ENCODE measurements around the gene ANKS1B. TPM values are rescaled to one million over a fixed set of nuclear protein-coding genes. Genes with fewer than 3 reads are reported as not detected.
A peak's percentile ranks its signal among the peaks of the same experiment; 100 is the strongest.

Gene ANKS1B
- total and polyA plus RNA-seq, 7 donors = 1.0 to 57.3 (median 30.1) TPM; not detected in 1

DNA sequence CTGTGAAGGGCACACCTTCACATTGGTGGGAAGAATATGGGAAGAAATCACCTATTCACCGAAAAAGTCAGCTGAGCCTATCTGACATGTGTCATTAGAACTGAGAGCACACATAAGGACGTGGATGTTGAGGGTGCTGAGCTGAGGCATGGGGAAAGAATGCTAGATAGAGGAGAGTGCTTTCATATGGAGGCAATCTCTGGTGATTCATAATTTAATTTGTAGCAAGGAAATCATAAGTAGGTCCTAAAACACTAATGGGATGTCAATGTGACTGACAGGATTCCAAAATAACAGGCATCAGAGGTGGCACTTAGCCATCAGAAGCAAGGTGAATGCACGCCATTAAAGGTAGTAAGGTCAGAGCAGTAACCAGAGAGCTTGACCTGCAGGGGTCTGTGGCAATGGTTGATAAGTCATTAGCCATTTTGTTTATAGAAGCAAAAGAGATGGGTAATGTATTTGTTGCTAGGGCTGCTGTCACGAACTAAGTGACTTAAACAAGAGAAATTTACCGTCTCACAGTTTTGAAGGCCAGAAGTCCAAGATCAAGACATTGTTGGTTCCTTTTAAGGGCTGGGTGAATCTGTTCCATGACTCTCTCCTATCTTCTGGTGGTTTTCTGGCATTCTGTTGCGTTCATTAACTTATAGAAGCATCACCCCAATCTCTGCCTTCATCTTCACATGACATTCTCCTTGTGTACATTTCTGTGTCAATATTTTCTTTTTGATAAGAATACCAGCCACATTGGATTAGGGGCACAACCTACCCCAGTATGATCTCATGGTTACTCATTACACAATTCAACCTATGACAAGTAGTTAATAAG is 69.3 kb downstream of the ANKS1B start:
- no peak overlapping the region for H3K4me3 ChIP-seq
- intact Hi-C loops (cut with DNase I) = no loop called here
- no peak for DNase-seq
- H3K36me3 ChIP-seq = no peaks in the 10 kb centered on the region
- WGBS, 2 donors = 73 to 83% methylated on average over 6 of the region's 6 CpGs
- peaks cover under 1 to 24% (median 15%) of the 10 kb centered on the region in 4 donors for H3K4me1 ChIP-seq
- H3K27ac ChIP-seq = no peak overlapping the region
- TF ChIP-seq POLR2AphosphoS5 (IDR thresholded peaks at IDR 0.05) = no peak
- TF ChIP-seq POLR2A (IDR thresholded peaks at IDR 0.05) = no peak
- TF ChIP-seq, protein P1, sequence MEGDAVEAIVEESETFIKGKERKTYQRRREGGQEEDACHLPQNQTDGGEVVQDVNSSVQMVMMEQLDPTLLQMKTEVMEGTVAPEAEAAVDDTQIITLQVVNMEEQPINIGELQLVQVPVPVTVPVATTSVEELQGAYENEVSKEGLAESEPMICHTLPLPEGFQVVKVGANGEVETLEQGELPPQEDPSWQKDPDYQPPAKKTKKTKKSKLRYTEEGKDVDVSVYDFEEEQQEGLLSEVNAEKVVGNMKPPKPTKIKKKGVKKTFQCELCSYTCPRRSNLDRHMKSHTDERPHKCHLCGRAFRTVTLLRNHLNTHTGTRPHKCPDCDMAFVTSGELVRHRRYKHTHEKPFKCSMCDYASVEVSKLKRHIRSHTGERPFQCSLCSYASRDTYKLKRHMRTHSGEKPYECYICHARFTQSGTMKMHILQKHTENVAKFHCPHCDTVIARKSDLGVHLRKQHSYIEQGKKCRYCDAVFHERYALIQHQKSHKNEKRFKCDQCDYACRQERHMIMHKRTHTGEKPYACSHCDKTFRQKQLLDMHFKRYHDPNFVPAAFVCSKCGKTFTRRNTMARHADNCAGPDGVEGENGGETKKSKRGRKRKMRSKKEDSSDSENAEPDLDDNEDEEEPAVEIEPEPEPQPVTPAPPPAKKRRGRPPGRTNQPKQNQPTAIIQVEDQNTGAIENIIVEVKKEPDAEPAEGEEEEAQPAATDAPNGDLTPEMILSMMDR (IDR thresholded peaks at IDR 0.05) = no peak
- TF ChIP-seq EP300 (IDR thresholded peaks at IDR 0.05) = no peak
- H3K27me3 ChIP-seq = no peaks in the 10 kb centered on the region
- no peaks in the 10 kb centered on the region for H3K9me3 ChIP-seq

DNA sequence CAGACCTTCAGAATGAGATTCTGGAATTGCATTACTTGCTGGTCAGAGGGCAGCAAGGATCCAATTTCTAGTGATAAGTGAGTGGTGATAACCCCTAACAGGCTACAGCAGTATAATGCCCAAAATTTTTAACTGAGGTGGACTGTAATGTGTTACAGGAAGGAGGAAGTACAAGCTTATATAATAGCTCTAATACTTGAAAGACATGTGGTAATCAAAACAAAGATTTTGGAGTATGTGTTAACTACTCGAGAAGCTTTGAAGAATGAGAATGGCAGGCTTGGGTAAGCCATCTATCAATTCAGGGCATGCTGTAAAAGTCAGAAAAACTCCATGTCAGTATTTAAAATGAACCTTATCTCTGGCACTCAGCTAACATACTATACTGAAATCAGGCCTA is 70.5 kb downstream of the ANKS1B start:
- H3K27ac ChIP-seq = peak overlapping the region in 3 of 4 donors; percentile 16 to 86 (median 84)
- no peak overlapping the region for H3K4me3 ChIP-seq
- H3K4me1 ChIP-seq = peaks cover 2 to 33% (median 23%) of the 10 kb centered on the region in 4 donors
- no peaks in the 10 kb centered on the region for H3K9me3 ChIP-seq
- no peak for TF ChIP-seq EP300 (IDR thresholded peaks at IDR 0.05)
- TF ChIP-seq, protein P1 (IDR thresholded peaks at IDR 0.05) = no peak
- TF ChIP-seq POLR2AphosphoS5 (IDR thresholded peaks at IDR 0.05) = no peak
- TF ChIP-seq POLR2A (IDR thresholded peaks at IDR 0.05) = no peak
- 25 to 54% methylated on average over 1 of the region's 1 CpG for WGBS, 2 donors
- H3K27me3 ChIP-seq = no peaks in the 10 kb centered on the region
- intact Hi-C loops (cut with DNase I) = loop anchor here (5.0 kb wide), 1 partner anchor 87 kb away; no protein-coding TSS in a partner anchor
- H3K36me3 ChIP-seq = no peaks in the 10 kb centered on the region
- no peak for DNase-seq

DNA sequence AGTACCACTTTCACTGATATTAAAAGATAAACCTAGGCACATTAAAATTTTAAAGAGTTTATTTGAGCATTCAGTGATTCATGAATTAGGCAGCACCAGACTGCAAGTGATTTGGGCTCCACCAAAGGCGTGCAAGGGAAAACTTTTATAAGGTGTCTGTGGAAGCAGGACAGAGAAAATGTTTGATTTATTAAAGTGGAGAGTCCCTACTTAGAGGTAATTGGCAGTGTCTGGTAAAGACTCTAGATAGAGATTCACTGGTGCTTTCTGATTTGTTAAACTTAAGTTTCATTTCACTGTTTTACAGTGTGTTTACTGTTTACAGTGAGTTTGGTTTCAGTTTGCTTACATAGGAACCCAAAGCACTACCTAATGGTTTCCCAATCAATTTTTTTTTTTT is 72.8 kb downstream of the ANKS1B start:
- Histone ChIP-seq H3K4me3 (peak overlapping the region in 3 of 4 donors; percentile 23 to 31 (median 29)), H3K36me3 (no peaks in the 10 kb centered on the region), H3K4me1 (peaks cover 2 to 39% (median 27%) of the 10 kb centered on the region in 4 donors), H3K27ac (peak overlapping the region; percentile 78 to 86 (median 82)), H3K9me3 (no peaks in the 10 kb centered on the region), H3K27me3 (no peaks in the 10 kb centered on the region)
- intact Hi-C loops (cut with DNase I) = loop anchor here (2.0 to 5.0 kb wide), 2 partner anchors 73 to 85 kb away; partner anchors contain the start of gene ANKS1B
- 72 to 73% methylated on average over 1 of the region's 1 CpG for WGBS, 2 donors
- TF ChIP-seq EP300 (IDR thresholded peaks at IDR 0.05) (no peak), POLR2AphosphoS5 (IDR thresholded peaks at IDR 0.05) (peak in 2 of 4 donors; percentile 9 to 30)
- no peak for DNase-seq

DNA sequence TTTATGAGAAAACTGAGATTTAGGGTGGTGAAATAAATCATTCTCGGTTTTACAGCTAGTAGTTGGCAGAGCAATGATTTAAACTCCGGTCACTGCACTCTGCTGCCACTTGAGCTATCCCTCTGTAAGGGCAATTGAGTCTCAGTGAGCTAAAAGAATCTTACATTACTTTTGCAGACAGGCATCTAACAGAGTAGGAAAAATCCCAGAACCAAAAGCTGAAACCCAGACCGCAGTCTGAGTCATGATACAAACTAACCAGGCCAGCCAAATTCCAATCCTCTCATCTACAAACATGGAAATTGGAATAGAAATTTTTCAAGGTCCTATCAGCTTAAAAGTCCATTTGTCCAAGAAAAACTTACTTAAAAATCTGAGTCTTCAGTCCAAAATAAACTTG is 73.7 kb downstream of the ANKS1B start:
- TF ChIP-seq, protein P1 (IDR thresholded peaks at IDR 0.05) = no peak
- TF ChIP-seq POLR2A (IDR thresholded peaks at IDR 0.05) (no peak), POLR2AphosphoS5 (IDR thresholded peaks at IDR 0.05) (peak in 3 of 4 donors; percentile 65 to 73 (median 68)), EP300 (IDR thresholded peaks at IDR 0.05) (peak in 1 of 4 donors; percentile 13)
- 52 to 57% methylated on average over 3 of the region's 3 CpGs for WGBS, 2 donors
- peak overlapping the region in 3 of 4 donors; percentile 23 to 31 (median 29) for H3K4me3 ChIP-seq
- peak overlapping the region; percentile 78 to 86 (median 82) for H3K27ac ChIP-seq
- intact Hi-C loops (cut with DNase I) = loop anchor here (2.0 to 5.0 kb wide), 2 partner anchors 74 to 84 kb away; partner anchors contain the start of gene ANKS1B
- peaks cover 2 to 43% (median 28%) of the 10 kb centered on the region in 4 donors for H3K4me1 ChIP-seq
- no peaks in the 10 kb centered on the region for H3K27me3 ChIP-seq
- peak; percentile 70 for DNase-seq
- H3K9me3 ChIP-seq = no peaks in the 10 kb centered on the region
- H3K36me3 ChIP-seq = no peaks in the 10 kb centered on the region

DNA sequence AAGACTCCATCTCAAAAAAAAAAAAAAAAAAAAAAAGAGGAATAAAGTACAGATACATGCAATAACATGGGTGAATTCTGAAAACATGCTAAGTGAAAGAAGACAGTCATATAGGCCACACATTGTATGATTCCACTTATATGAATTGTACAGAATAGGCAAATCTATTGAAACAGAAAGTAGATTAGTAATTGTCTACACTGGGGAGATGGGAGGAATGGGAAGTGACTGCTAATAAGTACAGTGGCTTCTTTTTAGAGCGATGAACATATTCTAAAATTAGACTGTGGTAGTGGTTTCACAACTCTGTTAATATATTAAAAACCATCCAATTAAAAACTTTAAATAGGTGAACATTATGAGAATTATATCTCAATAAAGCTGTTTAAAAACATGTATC is 74.4 kb downstream of the ANKS1B start:
- 63 to 75% methylated on average over 1 of the region's 1 CpG for WGBS, 2 donors
- peaks cover 2 to 43% (median 28%) of the 10 kb centered on the region in 4 donors for H3K4me1 ChIP-seq
- H3K4me3 ChIP-seq = peak overlapping the region in 1 of 4 donors; percentile 31
- DNase-seq = no peak
- H3K36me3 ChIP-seq = no peaks in the 10 kb centered on the region
- intact Hi-C loops (cut with DNase I) = loop anchor here (2.0 to 5.0 kb wide), 2 partner anchors 74 to 83 kb away; partner anchors contain the start of gene ANKS1B
- no peak for TF ChIP-seq EP300 (IDR thresholded peaks at IDR 0.05)
- TF ChIP-seq POLR2A (IDR thresholded peaks at IDR 0.05) = no peak
- TF ChIP-seq, protein P1 (IDR thresholded peaks at IDR 0.05) = no peak
- no peak for TF ChIP-seq POLR2AphosphoS5 (IDR thresholded peaks at IDR 0.05)
- peak overlapping the region; percentile 78 to 86 (median 82) for H3K27ac ChIP-seq
- no peaks in the 10 kb centered on the region for H3K27me3 ChIP-seq
- H3K9me3 ChIP-seq = no peaks in the 10 kb centered on the region
